GM21737 (cell line): Measurements from ENCODE around the gene TUBG2.
"Not testable (repeated sequence)": the region's sequence is repeated elsewhere in the genome, so short reads cannot be mapped to it uniquely, and the experiment has no call there.

ENCODE experiments used
- ATAC-seq: cut with Tn5 transposase; IDR thresholded peaks from one replicate; pipeline ENCODE4 v1.9.1; 2021; ENCODE audit warnings: mild to moderate bottlenecking, moderate library complexity; ENCODE audit not compliant: unreplicated experiment

TUBG2 gene

GRCh38 chr17:42653179-42654124, 5.6 kb upstream of the TUBG2 start:
- no peak for ATAC-seq

DNA sequence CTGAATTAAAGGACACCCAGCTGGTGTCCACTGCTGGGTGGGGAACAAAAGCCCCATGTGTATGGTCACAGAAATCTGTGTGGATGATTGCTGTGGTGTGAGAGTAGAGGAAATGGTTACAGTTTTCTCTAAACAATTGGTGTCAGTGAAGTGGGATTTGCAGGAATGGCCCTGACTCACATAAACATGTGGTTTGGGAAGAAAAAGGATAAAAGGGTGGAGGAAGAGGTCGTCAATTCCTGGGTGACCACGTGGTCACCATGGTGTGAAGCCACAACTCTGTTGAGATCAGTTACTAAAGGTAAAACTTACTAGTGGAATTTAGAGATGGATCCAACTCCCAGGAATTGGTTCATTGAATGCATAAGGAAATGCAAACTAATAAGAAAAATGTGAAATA, 3.6 kb upstream of the TUBG2 start:
- no peak for ATAC-seq

DNA sequence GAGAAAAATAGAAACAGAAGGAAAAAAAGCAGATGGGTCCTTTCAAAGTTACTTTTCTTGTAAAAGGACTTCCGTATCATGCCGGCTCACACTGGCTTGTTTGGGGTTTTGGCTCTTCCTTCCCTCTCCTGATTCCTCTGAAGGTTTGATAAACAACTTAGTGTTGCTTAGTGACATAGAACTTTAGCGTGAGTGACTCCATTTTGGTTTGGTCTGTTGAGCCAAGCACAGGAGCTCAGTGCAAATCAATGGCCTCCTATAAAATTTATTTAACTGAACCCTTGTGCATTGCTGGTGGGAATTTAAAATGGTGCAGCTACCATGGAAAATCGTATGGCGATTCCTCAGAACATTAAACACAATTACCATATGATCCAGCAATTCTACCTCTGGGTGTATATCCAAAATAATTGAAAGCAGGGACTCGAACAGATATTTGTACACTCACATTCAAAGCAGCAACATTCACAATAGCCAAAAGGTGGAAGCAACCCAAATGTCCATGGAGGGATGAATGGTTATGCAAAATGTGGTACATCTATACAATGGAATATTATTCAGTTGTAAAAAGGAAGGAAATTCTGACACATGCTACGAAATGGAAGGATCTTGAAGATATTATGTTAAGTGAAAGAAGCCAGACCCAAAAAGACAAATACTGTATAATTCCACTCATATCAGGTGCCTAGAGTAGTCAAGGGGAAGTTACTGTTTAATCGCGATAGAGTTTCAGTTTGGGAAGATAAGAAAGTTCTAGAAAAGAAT, 1.1 kb upstream of the TUBG2 start:
- ATAC-seq, result no peak

DNA sequence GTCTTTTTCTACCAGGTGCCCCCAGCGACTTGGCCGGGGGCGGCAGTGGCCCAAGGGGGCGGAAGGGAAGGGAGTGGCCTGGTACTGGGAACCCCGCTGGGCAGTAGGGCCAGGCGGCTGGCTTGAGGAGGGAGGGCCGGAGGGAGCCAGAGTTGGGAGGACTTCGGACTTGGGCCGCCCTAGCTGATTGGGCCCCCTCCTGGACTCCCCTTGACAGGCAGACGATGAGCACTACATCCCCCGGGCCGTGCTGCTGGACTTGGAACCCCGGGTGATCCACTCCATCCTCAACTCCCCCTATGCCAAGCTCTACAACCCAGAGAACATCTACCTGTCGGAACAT, 819 bp downstream of the TUBG2 start:
- not testable (repeated sequence) for ATAC-seq

- no peak for ATAC-seq
Observed at GRCh38 chr17:42660692-42661345, 1.7 kb downstream of the TUBG2 start.

DNA sequence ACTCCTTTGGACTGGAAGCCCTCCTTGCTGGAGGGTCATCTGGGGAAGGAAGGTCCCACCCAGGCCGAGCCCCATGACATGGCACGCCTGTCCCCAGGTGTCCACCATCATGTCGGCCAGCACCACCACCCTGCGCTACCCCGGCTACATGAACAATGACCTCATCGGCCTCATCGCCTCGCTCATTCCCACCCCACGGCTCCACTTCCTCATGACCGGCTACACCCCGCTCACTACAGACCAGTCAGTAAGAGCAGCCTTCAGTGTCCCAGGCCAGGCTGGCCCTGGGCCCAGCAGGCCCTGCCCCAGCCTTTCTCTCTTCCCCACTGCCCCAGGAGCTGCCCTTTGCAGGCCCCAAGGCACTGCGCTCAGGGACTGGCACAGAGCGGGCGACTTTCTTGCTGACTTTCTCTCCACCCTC, 6.5 kb downstream of the TUBG2 start:
- no peak for ATAC-seq

DNA sequence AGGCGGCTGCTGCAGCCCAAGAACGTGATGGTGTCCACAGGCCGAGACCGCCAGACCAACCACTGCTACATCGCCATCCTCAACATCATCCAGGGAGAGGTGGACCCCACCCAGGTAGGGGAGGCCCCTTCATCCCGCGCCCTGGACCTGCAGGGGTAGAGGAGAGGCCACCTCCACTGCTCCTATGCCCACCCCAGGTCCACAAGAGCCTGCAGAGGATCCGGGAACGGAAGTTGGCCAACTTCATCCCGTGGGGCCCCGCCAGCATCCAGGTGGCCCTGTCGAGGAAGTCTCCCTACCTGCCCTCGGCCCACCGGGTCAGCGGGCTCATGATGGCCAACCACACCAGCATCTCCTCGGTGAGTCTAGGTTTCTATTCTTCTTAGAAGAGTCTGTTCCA, 7.0 kb downstream of the TUBG2 start:
- ATAC-seq, result not testable (repeated sequence)

DNA sequence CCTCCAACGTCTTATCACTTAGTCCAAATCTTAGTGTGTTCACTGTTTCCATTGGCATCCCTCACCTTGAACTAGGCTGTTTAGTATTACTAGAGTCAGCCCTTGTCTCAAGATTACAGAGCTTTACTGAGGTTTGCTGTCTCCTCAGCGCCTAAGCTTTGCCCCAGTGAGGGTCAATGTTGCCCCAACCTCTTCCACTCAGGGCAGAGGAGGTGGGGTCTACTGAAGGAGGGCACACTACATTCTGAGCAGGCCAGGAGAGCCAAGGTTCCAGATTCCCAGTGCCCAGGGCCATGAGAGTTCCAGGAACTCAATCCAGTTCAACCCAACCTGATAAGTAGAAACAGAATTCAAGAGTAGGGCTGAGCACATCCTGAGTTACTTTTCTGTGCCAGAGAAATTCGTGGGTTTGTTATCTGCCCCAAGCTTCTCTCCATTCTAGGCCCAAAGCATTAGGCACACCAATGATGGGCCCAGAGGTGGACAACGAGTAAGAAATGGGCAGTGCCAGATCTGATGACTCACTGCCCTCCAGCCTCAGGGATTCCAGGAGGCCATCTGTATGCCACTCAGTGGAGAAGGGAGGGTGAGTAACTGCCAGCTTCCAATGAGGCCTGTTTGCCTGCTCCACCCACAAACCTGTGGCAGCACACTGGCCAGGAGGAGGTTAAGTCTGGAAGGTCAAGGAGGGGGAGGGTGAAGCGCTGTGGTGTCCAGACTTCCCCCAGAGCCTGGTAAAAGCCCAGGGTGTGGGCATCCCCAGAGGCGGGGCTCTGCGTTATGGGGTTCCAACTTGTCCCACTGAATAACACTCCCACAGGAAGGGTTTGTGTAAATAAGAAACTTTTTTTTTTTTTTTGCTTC, 8.2 kb downstream of the TUBG2 start:
- ATAC-seq, result no peak

DNA sequence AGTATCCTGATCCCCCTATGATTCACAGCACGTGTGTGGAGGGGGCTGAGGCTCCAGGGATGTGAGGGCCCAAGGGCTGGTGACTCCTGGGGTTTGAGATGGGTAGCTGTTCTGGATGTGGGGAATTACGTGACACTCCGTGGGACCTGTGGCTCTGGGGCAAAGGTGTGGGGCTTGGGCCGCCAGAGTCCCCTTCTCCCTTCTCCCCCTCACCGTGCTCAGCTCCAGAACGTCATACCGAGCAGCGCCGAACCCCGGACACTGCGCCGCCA, 10.6 kb downstream of the TUBG2 start:
- ATAC-seq, result no peak

DNA sequence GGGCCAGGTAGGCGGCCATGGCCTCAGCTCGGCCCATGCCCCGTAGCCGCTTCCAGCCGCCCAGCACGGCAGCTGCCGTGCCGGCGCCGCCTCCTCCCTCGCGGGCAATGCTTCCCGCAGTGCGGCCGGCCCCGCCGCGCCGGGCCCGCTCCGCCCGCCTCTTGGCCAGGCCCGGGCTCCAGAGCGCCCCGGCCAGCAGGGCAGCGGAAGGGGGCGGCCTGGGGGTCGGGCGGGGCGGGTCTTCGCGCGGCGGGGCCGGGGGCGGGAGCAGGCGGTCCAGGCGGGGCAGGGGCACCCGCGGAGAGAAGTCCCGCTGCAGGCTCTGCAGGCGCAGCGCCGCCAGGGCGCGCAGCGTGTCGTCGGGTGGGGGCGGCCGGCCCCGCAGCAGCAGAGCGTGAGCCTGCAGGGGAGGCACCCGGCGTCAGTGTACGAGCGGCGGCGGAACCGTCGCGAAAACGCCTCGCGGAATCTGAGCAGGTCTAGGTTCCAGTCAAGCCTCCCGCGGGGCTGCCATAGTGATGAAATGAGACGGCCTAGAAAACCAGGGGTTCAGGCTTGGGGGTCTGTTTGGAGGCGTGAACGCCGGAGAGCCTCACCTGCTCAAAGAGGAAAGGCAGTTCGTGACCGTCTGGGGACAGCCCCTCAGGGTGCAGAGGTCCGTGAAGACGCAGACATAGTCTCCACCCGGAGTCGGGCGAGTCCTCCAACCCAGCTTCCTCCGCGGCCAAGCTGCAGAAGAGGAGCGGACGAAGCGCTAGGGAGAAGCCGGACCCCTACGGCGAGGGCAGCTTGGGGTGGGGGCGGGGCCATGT, 11.1 kb downstream of the TUBG2 start:
- ATAC-seq, result no peak

DNA sequence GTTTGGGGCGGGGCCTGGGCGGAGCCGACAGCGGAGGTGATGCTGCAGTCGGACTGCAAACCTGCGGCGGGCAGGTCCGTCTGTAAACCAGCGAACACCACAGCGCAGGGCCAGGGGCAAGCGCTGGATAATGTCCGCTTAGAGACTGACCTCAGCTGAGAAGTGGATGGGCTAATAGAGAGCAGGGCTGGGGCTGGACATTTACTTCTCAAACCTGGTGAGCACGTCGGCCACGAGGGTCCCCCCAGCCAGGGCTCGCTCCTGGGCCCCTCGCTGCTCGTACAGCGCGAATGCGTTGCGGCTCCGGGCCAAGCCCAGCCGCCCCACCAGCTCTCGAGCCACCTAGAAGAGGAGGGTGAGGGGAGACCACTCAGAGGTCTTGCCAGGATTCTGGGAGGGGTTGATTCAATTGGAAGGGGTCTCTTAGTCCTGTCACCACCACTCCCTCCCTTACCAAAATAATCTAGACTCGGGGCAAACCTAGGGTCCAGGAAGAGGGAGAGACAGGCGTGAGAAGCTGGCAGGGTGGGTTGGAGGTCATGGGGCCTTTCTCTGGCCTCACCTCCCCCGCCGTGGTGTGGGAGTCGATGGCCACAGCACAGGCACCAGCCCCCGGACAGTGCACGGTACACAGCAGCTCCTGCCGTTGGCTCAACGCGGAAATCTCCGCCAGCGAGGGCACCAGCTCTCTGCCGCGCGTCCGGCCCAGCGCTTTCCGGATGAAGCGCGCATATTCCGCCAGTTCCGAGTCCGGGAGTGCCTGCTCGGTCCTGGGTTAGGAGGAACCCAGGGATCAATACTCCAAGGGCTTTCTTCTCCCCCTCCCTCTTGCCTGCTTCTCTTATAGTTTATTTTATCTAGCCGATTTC, 11.9 kb downstream of the TUBG2 start:
- ATAC-seq, result no peak

- no peak for ATAC-seq
Observed at GRCh38 chr17:42672038-42672437, 13.0 kb downstream of the TUBG2 start.

GRCh38 chr17:42673266-42673884, 14.3 kb downstream of the TUBG2 start:
- ATAC-seq, result no peak

GRCh38 chr17:42673885-42674754, 15.0 kb downstream of the TUBG2 start:
- no peak for ATAC-seq

- no peak for ATAC-seq
Observed at GRCh38 chr17:42674755-42675347, 15.8 kb downstream of the TUBG2 start.

DNA sequence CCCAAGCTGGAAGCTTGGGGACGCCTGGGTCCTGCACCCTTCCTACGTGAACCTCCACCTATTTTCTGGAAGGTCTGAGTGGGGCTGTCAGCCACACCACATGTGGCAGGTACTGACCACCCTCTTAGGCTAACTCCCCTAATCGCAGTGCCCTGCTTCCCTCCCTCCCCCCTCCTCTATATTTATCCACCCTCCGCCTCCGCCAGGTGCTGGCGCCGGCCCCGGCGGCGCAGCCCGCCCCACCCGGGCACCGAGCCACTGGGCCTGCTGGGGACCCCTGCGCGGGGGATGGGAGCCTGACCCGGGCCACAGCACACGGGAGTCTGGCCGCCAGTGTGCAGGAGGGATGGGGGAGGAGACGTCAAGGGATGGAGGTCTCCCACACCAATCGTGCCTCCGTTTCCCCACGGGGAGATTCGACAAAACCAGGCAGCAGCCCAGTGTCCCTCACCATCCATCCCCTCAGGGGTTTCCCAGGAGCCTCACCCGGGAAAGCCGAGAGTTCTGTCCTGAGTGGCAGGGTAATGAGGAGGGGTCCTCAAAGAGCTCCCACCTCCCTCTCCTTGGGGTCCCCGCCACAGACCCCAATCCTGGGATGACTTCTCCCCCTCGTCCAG, 16.4 kb downstream of the TUBG2 start:
- no peak for ATAC-seq

DNA sequence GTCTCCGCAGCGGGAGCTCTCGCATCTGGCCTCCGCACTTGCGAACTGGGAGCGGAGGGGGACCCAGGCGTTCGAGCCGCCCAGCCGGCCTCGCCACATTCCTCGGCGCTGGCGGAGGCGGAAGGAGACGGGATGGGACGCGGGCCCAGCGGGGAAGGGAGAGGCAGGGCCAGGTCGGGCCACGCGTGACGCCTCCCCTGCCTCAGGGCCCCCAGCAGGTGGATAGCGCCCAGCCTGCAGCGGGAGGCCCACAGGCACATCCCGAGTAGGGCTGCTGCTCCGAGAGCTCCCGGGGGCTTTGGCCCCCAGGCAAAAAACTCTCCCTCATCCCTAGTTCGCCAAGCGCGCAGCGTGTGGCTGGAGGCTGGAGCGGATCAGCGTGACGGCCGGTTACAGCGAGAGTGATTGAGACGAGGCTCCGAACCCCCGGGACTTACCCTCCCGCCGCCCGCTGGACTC, 16.9 kb downstream of the TUBG2 start:
- no peak for ATAC-seq
